ENCODE data around the gene PDE9A.
"Not testable (repeated sequence)": the region's sequence is repeated elsewhere in the genome, so short reads cannot be mapped to it uniquely, and the experiment has no call there.

The PDE9A gene

GRCh38 chr21:42720484-42720883, 67.1 kb downstream of the PDE9A start:
- DNase-seq = not testable (repeated sequence)

GRCh38 chr21:42721341-42721824, 68.0 kb downstream of the PDE9A start:
- no peak for DNase-seq

- DNase-seq = no peak
Measured at GRCh38 chr21:42722153-42722552, 68.7 kb downstream of the PDE9A start.

- DNase-seq = no peak
Measured at GRCh38 chr21:42722808-42723473, 69.5 kb downstream of the PDE9A start.

GRCh38 chr21:42724226-42724920, 71.0 kb downstream of the PDE9A start:
- DNase-seq = no peak

GRCh38 chr21:42725416-42725930, 72.1 kb downstream of the PDE9A start:
- DNase-seq = no peak

GRCh38 chr21:42731264-42732032, 78.0 kb downstream of the PDE9A start:
- DNase-seq = no peak

- no peak for DNase-seq
Measured at GRCh38 chr21:42732033-42732410, 78.6 kb downstream of the PDE9A start.

- no peak for DNase-seq
Measured at GRCh38 chr21:42733037-42733627, 79.7 kb downstream of the PDE9A start.

GRCh38 chr21:42733874-42734273, 80.5 kb downstream of the PDE9A start:
- no peak for DNase-seq

GRCh38 chr21:42734323-42734971, 81.0 kb downstream of the PDE9A start:
- no peak for DNase-seq

- DNase-seq = no peak
Measured at GRCh38 chr21:42735061-42735460, 81.6 kb downstream of the PDE9A start.

GRCh38 chr21:42735944-42736343, 82.5 kb downstream of the PDE9A start:
- DNase-seq = no peak

- no peak for DNase-seq
Measured at GRCh38 chr21:42736646-42737350, 83.4 kb downstream of the PDE9A start.

- no peak for DNase-seq
Measured at GRCh38 chr21:42737951-42738590, 84.7 kb downstream of the PDE9A start.

GRCh38 chr21:42739061-42739931, 85.9 kb downstream of the PDE9A start:
- DNase-seq = no peak

GRCh38 chr21:42740405-42740909, 87.0 kb downstream of the PDE9A start:
- no peak for DNase-seq

- no peak for DNase-seq
Measured at GRCh38 chr21:42741066-42741465, 87.6 kb downstream of the PDE9A start.

- DNase-seq = no peak
Measured at GRCh38 chr21:42744520-42745445, 91.4 kb downstream of the PDE9A start.
